SK-N-MC (cell line): ENCODE results near the gene C19orf38.

Experiments used
- DNase-seq: peaks from one replicate; pipeline ENCODE4 v3.0.0-alpha.2; 2011; ENCODE audit warnings: low read depth, low spot score
- H3K27ac ChIP-seq: fragments of 200-600 bp; sonication (generic); 2 replicates; pipeline ENCODE4 v1.5.1; 2016; ENCODE audit warnings: mixed run types
- H3K36me3 ChIP-seq: fragments of 200-600 bp; sonication (generic); 2 replicates; pipeline ENCODE4 v1.6.1; 2017; ENCODE audit warnings: antibody characterized with exemption, low read length, mixed read lengths; ENCODE audit not compliant: insufficient read depth
- H3K4me3 ChIP-seq: fragments of 200-600 bp; sonication (generic); 2 replicates; pipeline ENCODE4 v1.5.1; 2016
- H3K9ac ChIP-seq: fragments of 200-600 bp; sonication (generic); 2 replicates; pipeline ENCODE4 v1.8.0; 2017; ENCODE audit warnings: mixed run types, mixed read lengths; ENCODE audit not compliant: insufficient read length
- H3K9me3 ChIP-seq: fragments of 200-600 bp; sonication (generic); 2 replicates; pipeline ENCODE4 v1.6.1; 2017; ENCODE audit warnings: low read depth, mild to moderate bottlenecking, antibody characterized with exemption, low read length, moderate library complexity, mixed read lengths
- EZH2 ChIP-seq: fragments of 200-600 bp; sonication (generic); IDR thresholded peaks from one replicate; pipeline ENCODE4 v1.6.1; 2017; ENCODE audit warnings: antibody characterized with exemption
- FOXP2 ChIP-seq: optimal IDR thresholded peaks from 2 replicates; pipeline ENCODE3; 2011; ENCODE audit warnings: mild to moderate bottlenecking, moderate library complexity; ENCODE audit not compliant: insufficient read depth; ENCODE audit errors: extremely low read length, control extremely low read depth
- POLR2AphosphoS5 ChIP-seq: IDR thresholded peaks from 2 replicates; pipeline ENCODE4 v1.6.1; 2012; ENCODE audit warnings: mild to moderate bottlenecking, low read depth, low read length, borderline replicate concordance

Gene C19orf38

GRCh38 chr19:10838377-10838776 is 9.8 kb upstream of the C19orf38 start:
- no peak overlapping the region for H3K9ac ChIP-seq
- TF ChIP-seq FOXP2 = no peak
- TF ChIP-seq POLR2AphosphoS5 = no peak
- TF ChIP-seq EZH2 = no peak

GRCh38 chr19:10839114-10840050 is 8.8 kb upstream of the C19orf38 start:
- no peak for DNase-seq
- no peaks in the 10 kb centered on the region for H3K9me3 ChIP-seq
- H3K27ac ChIP-seq = no peak overlapping the region
- H3K9ac ChIP-seq = no peak overlapping the region
- no peak for TF ChIP-seq EZH2
- TF ChIP-seq FOXP2 = no peak
- no peak for TF ChIP-seq POLR2AphosphoS5
- H3K36me3 ChIP-seq = no peaks in the 10 kb centered on the region
- no peak overlapping the region for H3K4me3 ChIP-seq

More at GRCh38 chr19:10838377-10838776, 9.8 kb upstream of the C19orf38 start:
- no peak overlapping the region for H3K4me3 ChIP-seq
- no peaks in the 10 kb centered on the region for H3K9me3 ChIP-seq
- no peak for DNase-seq
- H3K36me3 ChIP-seq = no peaks in the 10 kb centered on the region
- H3K27ac ChIP-seq = no peak overlapping the region

GRCh38 chr19:10842788-10843187 is 5.4 kb upstream of the C19orf38 start:
- DNase-seq = no peak
- no peak overlapping the region for H3K27ac ChIP-seq

GRCh38 chr19:10846500-10847202 is 1.6 kb upstream of the C19orf38 start:
- no peak for DNase-seq
- Histone ChIP-seq H3K36me3 (no peaks in the 10 kb centered on the region), H3K27ac (no peak overlapping the region), H3K9ac (no peak overlapping the region), H3K4me3 (no peak overlapping the region), H3K9me3 (no peaks in the 10 kb centered on the region)
- no peak for TF ChIP-seq FOXP2
- TF ChIP-seq EZH2 = no peak
- no peak for TF ChIP-seq POLR2AphosphoS5

More at GRCh38 chr19:10842788-10843187, 5.4 kb upstream of the C19orf38 start:
- no peak overlapping the region for H3K9ac ChIP-seq
- no peaks in the 10 kb centered on the region for H3K9me3 ChIP-seq
- no peak for TF ChIP-seq EZH2
- no peak for TF ChIP-seq FOXP2
- TF ChIP-seq POLR2AphosphoS5 = no peak
- no peak overlapping the region for H3K4me3 ChIP-seq
- H3K36me3 ChIP-seq = no peaks in the 10 kb centered on the region

- no peak for DNase-seq
- Histone ChIP-seq H3K36me3 (no peaks in the 10 kb centered on the region), H3K4me3 (no peak overlapping the region), H3K27ac (no peak overlapping the region), H3K9ac (no peak overlapping the region), H3K9me3 (no peaks in the 10 kb centered on the region)
- TF ChIP-seq POLR2AphosphoS5 = no peak
- no peak for TF ChIP-seq FOXP2
- no peak for TF ChIP-seq EZH2
These were observed 2.4 kb downstream of the C19orf38 start for GRCh38 chr19:10850631-10851030.

GRCh38 chr19:10852098-10852800 is 4.0 kb downstream of the C19orf38 start:
- no peaks in the 10 kb centered on the region for H3K36me3 ChIP-seq
- H3K27ac ChIP-seq = no peak overlapping the region
- DNase-seq = no peak

GRCh38 chr19:10852941-10853340 is 4.7 kb downstream of the C19orf38 start:
- no peaks in the 10 kb centered on the region for H3K36me3 ChIP-seq
- no peak for TF ChIP-seq FOXP2
- no peak for TF ChIP-seq POLR2AphosphoS5
- TF ChIP-seq EZH2 = no peak

More at GRCh38 chr19:10852098-10852800, 4.0 kb downstream of the C19orf38 start:
- Histone ChIP-seq H3K4me3 (no peak overlapping the region), H3K9ac (no peak overlapping the region), H3K9me3 (no peaks in the 10 kb centered on the region)
- TF ChIP-seq EZH2 = no peak
- TF ChIP-seq FOXP2 = no peak
- no peak for TF ChIP-seq POLR2AphosphoS5

GRCh38 chr19:10854350-10855089 is 6.3 kb downstream of the C19orf38 start:
- Histone ChIP-seq H3K27ac (no peak overlapping the region), H3K9me3 (no peaks in the 10 kb centered on the region), H3K36me3 (no peaks in the 10 kb centered on the region), H3K9ac (no peak overlapping the region), H3K4me3 (no peak overlapping the region)
- TF ChIP-seq EZH2 = no peak
- no peak for TF ChIP-seq FOXP2
- TF ChIP-seq POLR2AphosphoS5 = no peak
- DNase-seq = no peak

More at GRCh38 chr19:10852941-10853340, 4.7 kb downstream of the C19orf38 start:
- no peak overlapping the region for H3K9ac ChIP-seq
- no peak for DNase-seq
- H3K9me3 ChIP-seq = no peaks in the 10 kb centered on the region
- H3K27ac ChIP-seq = no peak overlapping the region
- no peak overlapping the region for H3K4me3 ChIP-seq
